Measurements from ENCODE around the gene ELMO3. TPM values are rescaled to one million over a fixed set of nuclear protein-coding genes. Genes with fewer than 3 reads are reported as not detected.

ELMO3 gene
- total RNA-seq, 1 donor from 2014 or later: not detected

DNA sequence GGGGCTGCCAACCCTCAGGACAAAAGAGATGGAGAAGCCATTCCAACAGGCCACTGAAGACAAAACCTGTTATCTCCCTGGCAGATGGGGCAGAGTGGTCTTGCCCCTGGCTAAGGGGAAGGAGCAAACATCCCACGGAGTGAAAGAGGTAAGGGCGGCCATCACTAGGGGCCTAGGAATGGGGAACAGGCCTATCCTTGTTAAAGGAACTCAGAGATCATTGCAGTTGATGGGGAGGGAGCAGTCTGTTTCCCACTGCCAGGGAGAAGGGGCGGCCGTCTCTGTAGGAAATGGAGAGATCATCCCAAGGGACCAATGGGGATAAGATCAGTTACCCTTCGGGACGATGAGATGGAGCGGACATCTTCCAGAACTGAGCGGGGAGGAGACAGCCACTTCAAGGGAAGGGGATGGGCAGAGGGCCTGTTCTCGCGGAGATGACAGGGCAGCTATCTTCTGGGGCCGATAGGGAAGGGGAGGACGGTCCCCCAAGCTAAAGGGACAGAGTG, 27.4 kb downstream of the ELMO3 start:
- H3K9me3 ChIP-seq: no peaks in the 10 kb centered on the region

DNA sequence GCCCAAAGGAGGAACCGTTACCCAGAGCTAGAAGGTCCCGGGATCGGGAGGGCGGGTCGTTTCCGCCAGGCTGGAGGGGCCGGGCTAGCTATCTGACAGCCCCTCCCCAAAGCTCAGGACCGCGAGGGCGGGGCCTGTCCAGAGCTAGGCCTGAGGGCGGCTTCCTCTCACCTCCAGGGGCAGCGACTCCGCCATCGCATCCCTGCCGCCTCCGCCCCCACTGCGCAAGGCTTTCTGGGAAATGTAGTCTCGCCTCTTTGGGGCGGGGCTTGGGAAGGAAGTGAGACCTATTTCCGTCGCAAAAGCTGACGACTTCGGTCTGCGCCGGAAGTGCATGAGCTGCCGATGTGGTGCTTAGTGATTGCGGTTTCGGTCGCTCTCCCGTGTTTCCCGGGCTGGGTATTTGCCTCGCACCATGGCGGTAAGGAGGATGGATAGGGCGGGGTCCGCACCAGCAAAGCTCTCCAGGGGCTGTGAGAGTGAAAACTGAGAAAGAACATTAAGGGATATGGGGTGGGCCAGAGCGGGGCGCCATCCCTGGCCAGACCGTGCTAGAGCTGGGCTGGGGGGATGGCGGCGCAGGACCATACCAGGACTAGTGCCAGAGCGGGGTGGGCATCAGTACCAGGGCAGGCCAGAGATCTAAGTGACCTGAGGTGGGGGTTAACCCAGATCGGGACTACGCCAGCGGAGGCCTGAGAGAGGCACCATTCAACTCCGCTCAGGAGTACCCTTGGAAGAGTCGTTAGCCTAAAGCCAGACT, 28.1 kb downstream of the ELMO3 start, which contains the start of gene TMEM208:
Gene TMEM208, plus strand, starts transcription at position 327 of the 763 bp plus-strand sequence. Its CDS starts 89 bp downstream, at position 416.
- TF ChIP-seq, protein P1, sequence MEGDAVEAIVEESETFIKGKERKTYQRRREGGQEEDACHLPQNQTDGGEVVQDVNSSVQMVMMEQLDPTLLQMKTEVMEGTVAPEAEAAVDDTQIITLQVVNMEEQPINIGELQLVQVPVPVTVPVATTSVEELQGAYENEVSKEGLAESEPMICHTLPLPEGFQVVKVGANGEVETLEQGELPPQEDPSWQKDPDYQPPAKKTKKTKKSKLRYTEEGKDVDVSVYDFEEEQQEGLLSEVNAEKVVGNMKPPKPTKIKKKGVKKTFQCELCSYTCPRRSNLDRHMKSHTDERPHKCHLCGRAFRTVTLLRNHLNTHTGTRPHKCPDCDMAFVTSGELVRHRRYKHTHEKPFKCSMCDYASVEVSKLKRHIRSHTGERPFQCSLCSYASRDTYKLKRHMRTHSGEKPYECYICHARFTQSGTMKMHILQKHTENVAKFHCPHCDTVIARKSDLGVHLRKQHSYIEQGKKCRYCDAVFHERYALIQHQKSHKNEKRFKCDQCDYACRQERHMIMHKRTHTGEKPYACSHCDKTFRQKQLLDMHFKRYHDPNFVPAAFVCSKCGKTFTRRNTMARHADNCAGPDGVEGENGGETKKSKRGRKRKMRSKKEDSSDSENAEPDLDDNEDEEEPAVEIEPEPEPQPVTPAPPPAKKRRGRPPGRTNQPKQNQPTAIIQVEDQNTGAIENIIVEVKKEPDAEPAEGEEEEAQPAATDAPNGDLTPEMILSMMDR (IDR thresholded peaks at IDR 0.05): peak in 1 of 3 experiments; percentile 23
- DNase-seq (ENCODE audit: low spot score in 2 of 2): peak; percentile 95 to 99
- Histone ChIP-seq H3K27ac (peak within 1 kb of the TSS; percentile 80 to 88), H3K4me3 (peak within 1 kb of the TSS; percentile 87 to 96), H3K9me3 (no peaks in the 10 kb centered on the region), H3K4me1 (peaks cover 6 to 15% of the 10 kb centered on the region in 2 donors), H3K36me3 (peaks cover 38 to 44% of the 10 kb centered on the region in 2 donors), H3K27me3 (no peaks in the 10 kb centered on the region)
- intact Hi-C loops (cut with DNase I): loop anchor here (1.0 to 2.0 kb wide), 2 partner anchors 20 to 34 kb away; partner anchors contain the start of genes E2F4 and FHOD1

More for the DNA sequence above, 27.4 kb downstream of the ELMO3 start:
- H3K27me3 ChIP-seq: no peaks in the 10 kb centered on the region
- peaks cover 6 to 15% of the 10 kb centered on the region in 2 donors for H3K4me1 ChIP-seq
- H3K27ac ChIP-seq: peak overlapping the region; percentile 80 to 88
- DNase-seq (ENCODE audit: low spot score in 2 of 2): no peak
- TF ChIP-seq, protein P1 (IDR thresholded peaks at IDR 0.05): no peak
- H3K4me3 ChIP-seq: peak overlapping the region; percentile 87 to 96
- intact Hi-C loops (cut with DNase I): loop anchor here (2.0 kb wide), 1 partner anchor 34 kb away; the partner anchor contains the start of gene E2F4
- H3K36me3 ChIP-seq: peaks cover 32 to 38% of the 10 kb centered on the region in 2 donors

DNA sequence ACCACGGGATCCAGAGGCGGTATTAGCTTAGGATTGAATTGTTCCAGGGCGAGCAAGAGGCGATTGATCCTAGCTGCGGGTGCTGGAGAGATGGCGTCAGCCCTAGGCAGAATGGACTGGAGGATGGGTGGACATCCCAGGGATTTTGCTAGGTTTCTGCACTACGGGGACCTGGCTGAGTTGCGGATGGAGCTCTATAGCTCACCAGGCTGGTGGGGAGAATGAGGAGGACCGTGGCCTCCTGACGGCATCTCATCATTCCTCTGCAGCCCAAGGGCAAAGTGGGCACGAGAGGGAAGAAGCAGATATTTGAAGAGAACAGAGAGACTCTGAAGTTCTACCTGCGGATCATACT, 28.6 kb downstream of the ELMO3 start:
- Histone ChIP-seq H3K4me1 (peaks cover 6 to 15% of the 10 kb centered on the region in 2 donors), H3K27me3 (no peaks in the 10 kb centered on the region), H3K4me3 (peak overlapping the region; percentile 87 to 96), H3K9me3 (no peaks in the 10 kb centered on the region), H3K36me3 (peaks cover 39 to 45% of the 10 kb centered on the region in 2 donors), H3K27ac (peak overlapping the region; percentile 80 to 88)
- TF ChIP-seq, protein P1 (IDR thresholded peaks at IDR 0.05): no peak
- no peak for DNase-seq (ENCODE audit: low spot score in 2 of 2)
- intact Hi-C loops (cut with DNase I): loop anchor here (1.0 to 2.0 kb wide), 2 partner anchors 20 to 35 kb away; partner anchors contain the start of genes E2F4 and FHOD1

DNA sequence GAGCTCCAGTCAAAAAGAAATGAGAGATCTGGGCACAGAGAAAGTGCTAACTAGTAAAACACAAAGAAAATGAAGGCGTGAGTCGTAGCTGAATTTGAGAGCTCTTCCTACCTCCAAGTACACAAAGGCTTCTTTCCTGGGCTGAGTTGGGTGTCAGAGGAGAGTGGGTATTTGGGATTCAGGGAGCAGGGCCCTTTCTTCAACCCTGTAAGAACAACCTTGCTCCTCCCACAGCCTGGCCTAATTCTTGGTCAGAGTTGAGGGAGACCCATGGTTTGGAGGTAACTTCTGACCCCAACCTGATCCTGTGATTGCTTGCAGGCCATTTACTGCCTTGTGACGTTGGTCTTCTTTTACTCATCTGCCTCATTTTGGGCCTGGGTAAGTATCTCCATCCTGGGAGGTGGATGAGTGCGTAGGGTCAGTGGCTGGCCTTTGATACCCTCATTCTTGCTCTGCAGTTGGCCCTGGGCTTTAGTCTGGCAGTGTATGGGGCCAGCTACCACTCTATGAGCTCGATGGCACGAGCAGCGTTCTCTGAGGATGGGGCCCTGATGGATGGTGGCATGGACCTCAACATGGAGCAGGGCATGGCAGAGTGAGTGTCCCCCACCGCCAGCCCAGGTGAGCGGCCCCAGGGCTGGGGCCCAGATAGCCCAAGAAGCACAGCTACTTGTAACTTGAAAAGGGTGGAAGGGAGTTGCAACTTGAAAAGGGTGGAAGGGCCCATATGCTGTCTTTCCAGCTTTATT, 29.3 kb downstream of the ELMO3 start:
- peak overlapping the region in 1 of 2 donors; percentile 87 for H3K4me3 ChIP-seq
- DNase-seq (ENCODE audit: low spot score in 2 of 2): no peak
- TF ChIP-seq, protein P1 (IDR thresholded peaks at IDR 0.05): no peak
- intact Hi-C loops (cut with DNase I): no loop called here
- H3K27me3 ChIP-seq: no peaks in the 10 kb centered on the region
- no peaks in the 10 kb centered on the region for H3K9me3 ChIP-seq
- H3K4me1 ChIP-seq: peaks cover 6 to 15% of the 10 kb centered on the region in 2 donors
- peaks cover 39 to 48% of the 10 kb centered on the region in 2 donors for H3K36me3 ChIP-seq
- no peak overlapping the region for H3K27ac ChIP-seq

DNA sequence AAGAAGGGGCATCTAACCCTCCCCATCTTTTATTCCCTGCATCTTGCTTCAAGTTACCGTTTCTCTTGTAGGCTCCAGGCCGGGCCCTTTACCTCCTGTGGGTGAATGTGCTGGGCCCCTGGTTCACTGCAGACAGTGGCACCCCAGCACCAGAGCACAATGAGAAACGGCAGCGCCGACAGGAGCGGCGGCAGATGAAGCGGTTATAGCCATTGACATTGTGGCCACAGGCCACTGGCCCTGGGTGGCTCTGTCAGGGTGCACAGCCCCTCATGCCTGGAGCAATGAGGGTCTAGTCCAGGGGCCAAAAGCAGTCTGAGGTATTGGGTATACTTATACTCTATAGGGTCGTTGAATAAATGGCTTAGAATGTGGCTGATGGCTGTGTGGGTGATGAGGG, 30.0 kb downstream of the ELMO3 start:
- TF ChIP-seq, protein P1 (IDR thresholded peaks at IDR 0.05): no peak
- intact Hi-C loops (cut with DNase I): no loop called here
- Histone ChIP-seq H3K4me1 (peaks cover 6 to 15% of the 10 kb centered on the region in 2 donors), H3K4me3 (no peak overlapping the region), H3K27ac (no peak overlapping the region), H3K36me3 (peaks cover 46 to 55% of the 10 kb centered on the region in 2 donors), H3K27me3 (no peaks in the 10 kb centered on the region), H3K9me3 (no peaks in the 10 kb centered on the region)
- DNase-seq (ENCODE audit: low spot score in 2 of 2): no peak

All from ascending aorta (tissue), 2 donors.